LNCaP clone FGC (cell line): ENCODE data around the gene SLC39A11.

ENCODE experiments used
- DNase-seq: peaks from one replicate; pipeline ENCODE4 v3.0.0-alpha.2; 2011; ENCODE audit warnings: low read depth
- H3K4me3 ChIP-seq: 2 replicates; pipeline ENCODE4 v1.5.1; 2011; ENCODE audit warnings: mild to moderate bottlenecking, low read depth, low read length, control low read depth
- CTCF ChIP-seq: IDR thresholded peaks from 2 replicates; pipeline ENCODE4 v1.5.1; 2012; ENCODE audit warnings: mild to moderate bottlenecking; ENCODE audit not compliant: control insufficient read depth, insufficient read depth; ENCODE audit errors: extremely low read depth

The SLC39A11 gene

GRCh38 chr17:72737151-72737690, 355.3 kb downstream of the SLC39A11 start:
- TF ChIP-seq CTCF: no peak
- no peak for DNase-seq
- no peak overlapping the region for H3K4me3 ChIP-seq

- TF ChIP-seq CTCF: no peak
- no peak for DNase-seq
- no peak overlapping the region for H3K4me3 ChIP-seq
Measured at GRCh38 chr17:72735592-72735991, 356.9 kb downstream of the SLC39A11 start.

GRCh38 chr17:72735048-72735447, 357.4 kb downstream of the SLC39A11 start:
- DNase-seq: no peak
- TF ChIP-seq CTCF: no peak
- no peak overlapping the region for H3K4me3 ChIP-seq

- H3K4me3 ChIP-seq: no peak overlapping the region
- DNase-seq: no peak
- no peak for TF ChIP-seq CTCF
Measured at GRCh38 chr17:72734613-72735012, 357.9 kb downstream of the SLC39A11 start.

GRCh38 chr17:72733619-72734282, 358.7 kb downstream of the SLC39A11 start:
- H3K4me3 ChIP-seq: no peak overlapping the region
- no peak for TF ChIP-seq CTCF
- DNase-seq: no peak

- no peak overlapping the region for H3K4me3 ChIP-seq
- DNase-seq: no peak
- no peak for TF ChIP-seq CTCF
Measured at GRCh38 chr17:72732893-72733618, 359.4 kb downstream of the SLC39A11 start.
